HG03064 (cell line): ENCODE data around the gene CCDC121.
A peak's percentile ranks its signal among the peaks of the same experiment; 100 is the strongest.

Experiments
- ATAC-seq: cut with Tn5 transposase; IDR thresholded peaks from one replicate; pipeline ENCODE4 v1.9.1; 2021; ENCODE audit warnings: low read depth; ENCODE audit not compliant: unreplicated experiment

Gene CCDC121

DNA sequence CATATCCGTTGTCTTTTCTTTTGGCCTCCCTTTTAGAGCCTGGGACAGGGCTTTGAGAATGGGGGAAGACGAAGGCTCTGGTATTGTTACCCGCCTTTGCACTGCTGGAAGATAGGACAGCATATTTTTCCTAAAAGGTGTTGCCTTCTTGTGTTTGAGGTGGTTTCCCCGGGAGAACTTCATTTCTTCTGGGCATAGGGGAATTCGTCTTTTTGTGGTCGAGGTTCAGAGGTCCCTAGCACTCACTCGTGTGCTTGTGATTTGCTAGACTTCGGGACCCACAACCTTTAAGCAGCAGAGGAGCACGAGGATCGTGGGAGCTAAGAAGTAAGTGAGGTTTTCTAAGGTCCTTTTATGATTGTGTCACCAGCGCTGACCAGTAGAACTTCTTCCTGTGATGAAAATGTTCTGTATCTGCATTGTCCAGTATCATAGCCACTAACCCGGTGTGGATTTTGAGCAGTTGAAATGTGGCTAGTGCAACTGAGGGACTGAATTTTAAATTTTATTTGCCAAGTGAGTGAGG is 45.4 kb downstream of the CCDC121 start:
- ATAC-seq, result no peak

DNA sequence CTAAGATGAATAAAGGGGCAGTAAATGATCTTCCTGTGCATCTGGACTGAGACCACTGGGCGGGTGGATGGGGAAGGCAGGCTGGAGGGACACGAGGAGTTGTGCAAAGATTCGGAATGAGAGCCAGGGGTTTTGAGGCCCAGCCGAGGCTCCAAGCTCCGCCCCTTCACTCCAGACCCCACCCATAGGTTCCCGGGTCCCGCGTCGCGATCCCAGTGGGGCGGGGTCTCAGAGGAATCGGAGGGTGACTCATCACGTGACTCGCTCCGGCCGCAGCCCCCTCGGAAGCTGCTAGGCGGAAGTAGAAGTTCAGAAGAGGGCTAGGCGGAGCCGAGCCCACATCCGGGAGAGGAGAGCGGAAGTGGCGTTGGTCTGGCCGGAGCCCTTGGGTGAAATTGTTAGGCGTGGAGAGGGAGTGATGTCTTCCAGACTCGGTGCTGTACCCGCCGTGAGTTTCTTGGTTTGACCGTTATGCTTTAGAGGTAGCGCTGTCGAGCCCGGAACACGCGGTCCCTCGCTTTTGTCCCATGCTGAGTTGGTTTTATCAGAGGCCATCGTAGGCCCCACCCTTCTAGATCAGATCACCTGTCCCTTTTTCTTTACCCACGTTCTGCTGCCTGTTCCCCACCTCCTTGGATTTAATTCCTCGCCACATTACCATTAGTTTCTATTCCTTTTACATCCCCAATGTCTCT is 46.0 kb downstream of the CCDC121 start, which contains the start of gene ZNF512:
ZNF512 (plus strand) TSS at position 348 of the 695 bp plus-strand sequence; CDS start at position 419, 71 bp downstream.
- ATAC-seq, result peak; percentile 87

DNA sequence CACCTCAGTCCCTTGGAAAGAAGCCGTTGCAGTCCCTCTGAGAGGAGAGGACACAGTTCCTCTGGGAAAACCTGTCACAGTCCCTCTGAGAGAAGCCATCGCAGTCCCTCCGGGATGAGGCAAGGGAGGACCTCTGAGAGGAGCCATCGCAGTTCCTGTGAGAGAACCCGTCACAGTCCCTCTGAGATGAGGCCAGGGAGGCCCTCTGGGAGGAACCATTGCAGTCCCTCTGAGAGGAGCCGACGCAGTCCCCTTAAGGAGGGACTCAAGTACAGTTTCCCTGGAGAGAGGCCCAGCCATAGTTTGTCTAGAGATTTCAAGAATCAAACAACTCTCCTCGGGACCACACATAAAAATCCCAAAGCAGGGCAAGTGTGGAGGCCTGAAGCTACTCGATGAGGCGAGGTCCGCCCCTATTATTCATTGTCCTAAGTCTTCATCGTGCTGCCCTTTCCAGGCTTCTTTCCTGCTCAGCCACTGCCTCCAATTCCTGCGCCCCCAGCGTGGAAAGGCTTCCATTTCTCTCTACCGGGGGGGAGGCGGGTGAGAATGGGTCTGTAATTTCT is 46.6 kb downstream of the CCDC121 start:
- ATAC-seq, result no peak

DNA sequence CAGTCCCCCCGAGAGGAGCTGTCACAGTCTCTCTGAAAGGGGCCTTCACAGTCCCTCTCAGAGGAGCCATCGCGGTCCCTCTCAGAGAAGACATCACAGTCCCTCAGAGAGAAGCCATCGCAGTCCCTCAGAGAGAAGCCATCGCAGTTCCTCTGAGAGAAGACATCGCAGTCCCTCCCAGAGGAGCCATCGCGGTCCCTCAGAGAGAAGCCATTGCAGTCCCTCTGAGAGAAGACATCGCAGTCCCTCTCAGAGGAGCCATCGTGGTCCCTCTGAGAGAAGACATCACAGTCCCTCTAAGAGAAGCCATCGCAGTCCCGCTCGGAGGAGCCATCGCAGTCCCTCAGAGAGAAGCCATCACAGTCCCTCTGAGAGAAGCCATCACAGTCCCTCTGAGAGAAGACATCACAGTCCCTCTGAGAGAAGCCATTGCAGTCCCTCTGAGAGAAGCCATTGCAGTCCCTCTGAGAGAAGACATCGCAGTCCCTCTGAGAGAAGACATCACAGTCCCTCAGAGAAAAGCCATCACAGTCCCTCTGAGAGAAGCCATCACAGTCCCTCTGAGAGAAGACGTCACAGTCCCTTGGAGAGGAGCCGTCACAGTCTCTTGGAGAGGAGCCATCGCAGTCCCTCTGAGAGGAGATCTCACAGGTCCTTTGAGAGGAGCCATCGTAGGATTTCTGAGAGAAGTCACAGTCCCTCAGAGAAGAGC is 47.2 kb downstream of the CCDC121 start:
- no peak for ATAC-seq
